Adrenal gland (tissue), 12 donors: ENCODE data around the gene COX14. TPM values are rescaled to one million over a fixed set of nuclear protein-coding genes. Genes with fewer than 3 reads are reported as not detected.

Experiments used
- DNase-seq, 7 donors: peaks; one replicate each; pipeline ENCODE4 v3.0.0-alpha.2; 2019 to 2020
- H3K27ac ChIP-seq, 5 donors: fragments of 200-600 bp; sonication (generic) in 4 of 5; 1 replicate in 3 of 5; 2 replicates in 2 of 5; pipeline versions ENCODE4 v1.5.1 to v1.8.0; 2016 to 2020; ENCODE audit warnings: mild to moderate bottlenecking in 1 of 5
- H3K27me3 ChIP-seq: fragments of 200-600 bp; 2 replicates; pipeline ENCODE4 v1.8.0; 2021
- H3K36me3 ChIP-seq, 2 donors: fragments of 200-600 bp; replicated peaks in 1 of 2; 1 replicate in 1 of 2; 2 replicates in 1 of 2; pipeline versions ENCODE4 v1.5.1 to v1.8.0; 2018 to 2022
- H3K4me1 ChIP-seq, 2 donors: fragments of 200-600 bp; replicated peaks in 1 of 2; 1 replicate in 1 of 2; 2 replicates in 1 of 2; pipeline versions ENCODE4 v1.5.1 to v1.8.0; 2018 to 2021
- H3K4me3 ChIP-seq, 4 donors: fragments of 200-600 bp; sonication (generic) in 3 of 4; one replicate each; pipeline ENCODE4 v1.5.1; 2016 to 2018
- H3K9me3 ChIP-seq, 3 donors: fragments of 200-600 bp; sonication (generic) in 1 of 3; replicated peaks in 1 of 3; 1 replicate in 2 of 3; 2 replicates in 1 of 3; pipeline versions ENCODE4 v1.5.1 to v1.8.0; 2016 to 2021
- POLR2A ChIP-seq, 2 donors: fragments of 450-650 bp; IDR thresholded peaks; one replicate each; pipeline ENCODE4 v1.6.1; 2017; ENCODE audit warnings: antibody characterized with exemption in 2 of 2, mild to moderate bottlenecking in 2 of 2, moderate library complexity in 1 of 2
- WGBS, 4 donors: extraction: QIAGEN DNeasy Blood & Tissue Kit in 2 of 4; methylation state at CpG; one replicate each; pipeline versions ENCODE4 v1.1.5 to v1.1.7; 2013 to 2017; 5-methylcytosine and 5-hydroxymethylcytosine counted together
- intact Hi-C, 2 donors: fragments of 100-400 bp; cut with DNase I; formaldehyde crosslinking; loops; one replicate each; pipeline versions ENCODE4 v1.14.1 to v1.15.0; 2022 to 2023
- polyA plus RNA-seq, 3 donors: library from polyadenylated mRNA; stranded (reverse); fragments of 200-250 nt in 2 of 3; fragments of 350-450 nt in 1 of 3; fragmentation: Illumina TruSeq in 1 of 3; extraction: RNeasy Lipid Tissue Mini Kit (QIAGEN cat#74804) in 1 of 3; gene quantifications; one replicate each; pipeline ENCODE4 v1.2.3, GENCODE V29; 2013 to 2014
- total RNA-seq, 9 donors: library from RNA; depleted of rRNA in 4 of 9; stranded (reverse); fragments of >200 nt in 4 of 9; fragments of 120-200 nt in 1 of 9; fragmentation: NEBNext Ultra II Directional in 1 of 9; extraction: Animal tissue kit (Norgen Biotek cat#: 25700) in 1 of 9; gene quantifications; one replicate each; pipeline versions ENCODE4 v1.1.0 to v1.2.4, GENCODE V29; 2013 to 2023
- TF ChIP-seq, protein P1 (sequence below), 6 experiments: fragments of 450-650 bp in 4 of 6; fragments of 200-600 bp in 2 of 6; sonication (generic) in 1 of 6; IDR thresholded peaks; 1 replicate in 5 of 6; 2 replicates in 1 of 6; pipeline versions ENCODE4 v1.5.1 to v1.8.0; 2016 to 2021; ENCODE audit warnings: antibody characterized with exemption in 6 of 6, mild to moderate bottlenecking in 2 of 6, moderate library complexity in 1 of 6
- donor health status: healthy with polysubstance abuse.
- donor health status: Bipolar disorder and iron deficiency.
- donor health status: DM: yes; HTN: yes; CAD: no.
- donor health status: DM: no; HTN: no; CAD: no.
- donor health status: DM: no; HTN: no; CAD: no.
- donor health status: DM: yes; HTN: yes; CAD: no.

Gene COX14
- total and polyA plus RNA-seq, 12 donors: 61.2 to 150 (median 93.9) TPM

DNA sequence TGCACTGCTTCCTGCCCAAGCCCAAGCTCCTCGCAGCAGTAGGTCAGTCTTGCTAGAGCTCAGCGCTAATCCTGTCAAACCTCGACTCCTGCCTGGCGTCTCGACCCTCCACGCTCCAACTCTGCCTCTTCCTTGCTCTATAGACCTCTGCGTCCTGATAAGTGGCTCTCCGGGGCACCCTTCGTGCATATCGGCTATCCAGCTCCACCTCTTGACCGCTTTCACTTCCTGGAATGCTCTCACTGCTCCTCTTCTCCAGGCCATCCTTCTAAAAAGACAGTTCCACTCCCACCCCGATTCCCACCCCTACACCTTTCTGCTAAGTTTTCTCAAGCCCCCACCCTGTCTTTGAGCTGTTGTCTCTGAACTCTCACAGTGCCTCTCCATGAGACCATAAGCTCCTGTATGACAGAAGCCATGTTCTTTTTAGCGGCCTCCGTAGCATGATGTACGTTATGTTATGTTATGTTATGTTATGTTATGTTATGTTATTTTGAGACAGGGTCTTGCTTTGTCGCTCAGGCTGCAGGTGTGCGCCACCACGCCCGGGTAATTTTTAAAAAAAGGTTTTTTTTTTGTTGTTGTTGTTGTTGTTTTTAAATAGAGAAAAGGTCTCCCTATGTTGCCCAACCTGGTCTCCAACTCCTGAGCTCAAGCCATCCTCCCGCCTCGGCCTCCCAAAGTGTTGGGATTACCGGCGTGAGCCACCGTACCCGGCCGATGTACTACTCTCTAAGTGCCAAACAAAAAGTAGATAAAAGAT is 601 bp downstream of the COX14 start:
- intact Hi-C loops: loop anchor here in 1 of 2 donors (2.0 kb wide), 1 partner anchor 54 kb away; the partner anchor contains the start of gene CERS5
- H3K27me3 ChIP-seq: no peaks in the 10 kb centered on the region
- no peak for TF ChIP-seq POLR2A (IDR thresholded peaks at IDR 0.05)
- TF ChIP-seq, protein P1, sequence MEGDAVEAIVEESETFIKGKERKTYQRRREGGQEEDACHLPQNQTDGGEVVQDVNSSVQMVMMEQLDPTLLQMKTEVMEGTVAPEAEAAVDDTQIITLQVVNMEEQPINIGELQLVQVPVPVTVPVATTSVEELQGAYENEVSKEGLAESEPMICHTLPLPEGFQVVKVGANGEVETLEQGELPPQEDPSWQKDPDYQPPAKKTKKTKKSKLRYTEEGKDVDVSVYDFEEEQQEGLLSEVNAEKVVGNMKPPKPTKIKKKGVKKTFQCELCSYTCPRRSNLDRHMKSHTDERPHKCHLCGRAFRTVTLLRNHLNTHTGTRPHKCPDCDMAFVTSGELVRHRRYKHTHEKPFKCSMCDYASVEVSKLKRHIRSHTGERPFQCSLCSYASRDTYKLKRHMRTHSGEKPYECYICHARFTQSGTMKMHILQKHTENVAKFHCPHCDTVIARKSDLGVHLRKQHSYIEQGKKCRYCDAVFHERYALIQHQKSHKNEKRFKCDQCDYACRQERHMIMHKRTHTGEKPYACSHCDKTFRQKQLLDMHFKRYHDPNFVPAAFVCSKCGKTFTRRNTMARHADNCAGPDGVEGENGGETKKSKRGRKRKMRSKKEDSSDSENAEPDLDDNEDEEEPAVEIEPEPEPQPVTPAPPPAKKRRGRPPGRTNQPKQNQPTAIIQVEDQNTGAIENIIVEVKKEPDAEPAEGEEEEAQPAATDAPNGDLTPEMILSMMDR (IDR thresholded peaks at IDR 0.05): no peak
- peak in 3 of 7 donors; percentile 60 to 80 (median 69) for DNase-seq
- H3K27ac ChIP-seq: peak overlapping the region; percentile 77 to 100 (median 99)
- H3K4me1 ChIP-seq: peaks cover 31 to 57% of the 10 kb centered on the region in 2 donors
- WGBS, 4 donors: 7 to 18% (median 15%) methylated on average over 22 to 26 of the region's 26 CpGs
- H3K4me3 ChIP-seq: peak overlapping the region; percentile 25 to 97 (median 62)
- no peaks in the 10 kb centered on the region for H3K9me3 ChIP-seq
- peaks cover 0 to 9% of the 10 kb centered on the region in 2 donors for H3K36me3 ChIP-seq

DNA sequence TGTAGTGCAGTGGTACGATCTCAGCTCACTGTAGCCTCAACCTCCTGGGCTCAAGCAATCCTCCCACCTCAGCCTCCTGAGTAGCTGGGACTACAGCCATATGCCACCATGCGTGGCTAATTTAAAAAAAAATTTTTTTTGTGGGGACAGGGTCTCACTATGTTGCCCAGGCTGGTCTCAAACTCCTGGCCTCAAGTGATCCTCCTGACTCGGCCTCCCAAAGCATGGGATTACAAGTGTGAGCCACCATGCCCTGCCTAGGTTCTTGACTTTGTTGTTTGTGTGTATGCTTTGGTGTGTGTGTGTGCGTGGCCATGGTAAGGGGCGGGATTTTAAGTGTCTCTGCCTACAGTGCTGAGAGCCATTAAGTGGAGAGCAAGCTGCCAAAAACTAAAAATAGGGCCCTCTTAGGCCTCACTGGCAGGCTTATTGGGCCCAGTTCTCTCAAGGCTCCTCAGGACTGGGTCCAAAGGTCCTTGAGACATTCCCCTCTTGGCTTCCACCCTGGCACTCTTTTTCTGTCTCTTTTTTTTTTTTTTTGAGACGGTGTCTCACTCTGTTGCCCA is 5.1 kb downstream of the COX14 start:
- Histone ChIP-seq H3K9me3 (no peaks in the 10 kb centered on the region), H3K4me3 (no peak overlapping the region), H3K27ac (peak overlapping the region in 3 of 5 donors; percentile 19 to 43 (median 30)), H3K27me3 (no peaks in the 10 kb centered on the region), H3K4me1 (peaks cover 11 to 37% of the 10 kb centered on the region in 2 donors), H3K36me3 (peaks cover 0 to 27% of the 10 kb centered on the region in 2 donors)
- TF ChIP-seq, protein P1 (IDR thresholded peaks at IDR 0.05): no peak
- no peak for TF ChIP-seq POLR2A (IDR thresholded peaks at IDR 0.05)
- WGBS, 4 donors: 65 to 71% (median 67%) methylated on average over 6 of the region's 6 CpGs
- DNase-seq: peak in 1 of 7 donors; percentile 43
- intact Hi-C loops: no loop called here

DNA sequence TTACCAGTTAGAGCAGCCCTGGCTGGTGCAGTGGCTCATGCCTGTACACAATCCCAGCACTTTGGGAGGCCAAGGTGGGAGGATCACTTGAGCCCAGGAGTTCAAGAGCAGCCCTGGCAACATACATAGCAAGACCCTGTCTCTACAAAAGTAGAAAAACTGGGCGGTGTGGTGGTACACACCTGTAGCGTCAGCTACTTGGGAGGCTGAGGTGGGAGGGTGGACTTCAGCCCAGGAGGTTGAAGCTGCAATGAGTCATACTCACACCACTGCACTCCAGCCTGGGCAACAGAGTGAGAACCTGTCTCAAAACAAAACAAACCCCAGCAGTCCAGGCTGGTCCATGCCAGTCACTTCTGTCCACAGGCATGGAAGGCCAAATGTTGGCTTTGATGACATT is 7.4 kb downstream of the COX14 start:
- TF ChIP-seq POLR2A (IDR thresholded peaks at IDR 0.05): no peak
- TF ChIP-seq, protein P1 (IDR thresholded peaks at IDR 0.05): no peak
- H3K27ac ChIP-seq: no peak overlapping the region
- no peaks in the 10 kb centered on the region for H3K9me3 ChIP-seq
- peaks cover 0 to 36% of the 10 kb centered on the region in 2 donors for H3K36me3 ChIP-seq
- WGBS, 4 donors: 94 to 100% (median 98%) methylated on average over 2 of the region's 2 CpGs
- H3K27me3 ChIP-seq: no peaks in the 10 kb centered on the region
- intact Hi-C loops: no loop called here
- DNase-seq: no peak
- H3K4me1 ChIP-seq: peaks cover 0 to 21% of the 10 kb centered on the region in 2 donors
- no peak overlapping the region for H3K4me3 ChIP-seq

DNA sequence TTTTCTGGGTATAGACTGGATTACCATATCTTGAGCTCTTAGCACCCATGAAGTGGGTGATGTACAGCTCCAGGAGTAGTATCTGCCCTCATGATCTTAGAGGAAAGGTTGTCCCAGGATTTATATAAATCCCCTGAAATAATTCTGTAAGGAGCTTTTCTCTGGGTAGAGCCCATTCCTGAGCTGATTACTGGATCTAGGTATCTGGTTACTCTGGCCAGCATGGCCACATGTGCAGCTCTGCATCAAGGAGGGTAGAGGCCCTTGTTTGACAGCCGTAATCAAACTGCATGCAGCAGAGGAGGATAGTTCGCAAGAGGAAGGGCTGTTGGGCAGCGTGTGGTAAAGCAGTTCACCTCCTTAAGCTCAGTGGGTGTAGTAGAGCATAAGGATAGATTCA is 8.5 kb downstream of the COX14 start:
- intact Hi-C loops: no loop called here
- no peak for TF ChIP-seq POLR2A (IDR thresholded peaks at IDR 0.05)
- TF ChIP-seq, protein P1 (IDR thresholded peaks at IDR 0.05): no peak
- WGBS, 4 donors: 90 to 95% (median 93%) methylated on average over 3 of the region's 3 CpGs
- no peak overlapping the region for H3K27ac ChIP-seq
- no peaks in the 10 kb centered on the region for H3K9me3 ChIP-seq
- peak in 1 of 7 donors; percentile 11 for DNase-seq
- H3K27me3 ChIP-seq: no peaks in the 10 kb centered on the region
- H3K4me1 ChIP-seq: peaks cover 5 to 23% of the 10 kb centered on the region in 2 donors
- H3K4me3 ChIP-seq: no peak overlapping the region
- peaks cover 0 to 33% of the 10 kb centered on the region in 2 donors for H3K36me3 ChIP-seq
